Stimulated activated naive B cell treated with anti-CD40 and anti-IgM and Interleukin-4, amounts not matched to agents 10 μg/mL and 1 μg/mL and 100 μg/mL, for 72 hours (primary cell): ENCODE measurements around the gene TRAPPC14.
"Not testable (repeated sequence)": the region's sequence is repeated elsewhere in the genome, so short reads cannot be mapped to it uniquely, and the experiment has no call there.

ENCODE experiments used
- ATAC-seq, 2 donors: fragments of 150-1000 bp; cut with Tn5 transposase; replicated peaks; 2 replicates each; pipeline ENCODE4 v1.10.0; 2021; ENCODE audit warnings: moderate library complexity in 1 of 2
- DNase-seq: peaks from one replicate; pipeline ENCODE4 v3.0.0; 2021
- H3K27ac Mint-ChIP-seq: one replicate; pipeline ENCODE4 v1.8.0; 2022; ENCODE audit warnings: mild to moderate bottlenecking, mixed read lengths
- H3K27me3 Mint-ChIP-seq, 2 donors: one replicate each; pipeline ENCODE4 v1.8.0; 2022; ENCODE audit warnings: mixed read lengths in 2 of 2
- H3K36me3 Mint-ChIP-seq, 2 donors: one replicate each; pipeline ENCODE4 v1.8.0; 2022; ENCODE audit warnings: mixed read lengths in 2 of 2, mild to moderate bottlenecking in 1 of 2
- H3K4me1 Mint-ChIP-seq, 2 donors: one replicate each; pipeline ENCODE4 v1.8.0; 2022; ENCODE audit warnings: mixed read lengths in 2 of 2, mild to moderate bottlenecking in 1 of 2
- H3K4me3 Mint-ChIP-seq, 2 donors: one replicate each; pipeline ENCODE4 v1.8.0; 2022; ENCODE audit warnings: mild to moderate bottlenecking in 2 of 2, mixed read lengths in 2 of 2, moderate library complexity in 1 of 2
- H3K9me3 Mint-ChIP-seq, 2 donors: one replicate each; pipeline ENCODE4 v1.8.0; 2022; ENCODE audit warnings: mixed read lengths in 2 of 2, mild to moderate bottlenecking in 1 of 2

TRAPPC14 gene

DNA sequence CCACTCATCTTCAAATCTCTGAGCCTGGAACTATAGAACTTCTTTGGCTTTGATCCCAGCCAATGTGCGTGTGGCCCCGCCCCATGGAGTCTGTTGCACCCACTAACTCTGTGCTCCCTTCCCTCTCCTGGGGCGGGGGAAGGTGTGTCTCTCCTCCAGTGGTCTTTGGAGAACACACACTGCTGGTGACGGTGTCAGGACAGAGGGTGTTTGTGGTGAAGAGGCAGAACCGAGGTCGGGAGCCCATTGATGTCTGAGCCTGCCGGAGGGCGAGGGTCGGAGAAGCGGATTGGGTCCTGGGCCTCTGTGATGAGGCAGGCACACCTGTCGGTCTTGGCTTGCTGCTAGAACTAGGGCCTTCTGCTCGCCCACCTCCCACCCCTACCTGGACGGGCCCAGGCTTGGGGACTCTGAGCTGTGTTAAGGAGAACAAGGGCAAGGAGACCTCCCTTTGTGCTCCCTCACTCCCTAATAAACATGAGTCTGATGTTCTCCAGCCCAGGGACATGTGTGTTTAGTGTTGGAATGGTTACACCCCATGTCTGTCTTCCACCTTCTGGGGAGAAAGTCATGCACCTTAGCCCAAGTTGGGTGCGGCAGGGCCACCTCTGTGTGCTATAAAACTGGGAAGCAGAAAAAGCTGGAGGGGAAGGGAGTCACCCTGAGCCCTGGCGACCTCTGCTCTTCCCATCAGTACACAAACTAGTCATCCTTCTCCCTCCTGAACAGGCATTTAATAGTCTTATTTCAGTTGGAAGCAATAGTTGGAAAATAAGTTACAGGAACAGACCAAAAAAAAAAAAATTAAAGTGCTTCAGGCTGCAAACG, 4.6 kb downstream of the TRAPPC14 start:
- H3K4me1 Mint-ChIP-seq = peaks cover 38 to 74% of the 10 kb centered on the region in 2 donors
- ATAC-seq (no peak), DNase-seq (no peak)
- H3K36me3 Mint-ChIP-seq = peaks cover 18 to 45% of the 10 kb centered on the region in 2 donors
- H3K4me3 Mint-ChIP-seq = no peak overlapping the region
- H3K27ac Mint-ChIP-seq = peak overlapping the region; percentile 67
- no peaks in the 10 kb centered on the region for H3K27me3 Mint-ChIP-seq
- H3K9me3 Mint-ChIP-seq = no peaks in the 10 kb centered on the region

- Mint-ChIP-seq H3K36me3 (peaks cover 21 to 49% of the 10 kb centered on the region in 2 donors), H3K9me3 (no peaks in the 10 kb centered on the region), H3K27ac (peak overlapping the region; percentile 57), H3K27me3 (no peaks in the 10 kb centered on the region), H3K4me1 (peaks cover 45 to 69% of the 10 kb centered on the region in 2 donors), H3K4me3 (no peak overlapping the region)
- ATAC-seq (no peak), DNase-seq (no peak)
These were observed 5.4 kb downstream of the TRAPPC14 start for GRCh38 chr7:100152937-100153666.

GRCh38 chr7:100152404-100152803, 6.1 kb downstream of the TRAPPC14 start:
- no peak for DNase-seq
- Mint-ChIP-seq H3K4me3 (peak overlapping the region in 1 of 2 donors; percentile 1), H3K9me3 (no peaks in the 10 kb centered on the region), H3K4me1 (peaks cover 42 to 64% of the 10 kb centered on the region in 2 donors), H3K36me3 (peaks cover 21 to 46% of the 10 kb centered on the region in 2 donors), H3K27me3 (no peaks in the 10 kb centered on the region), H3K27ac (peak overlapping the region; percentile 11)
- no peak for ATAC-seq

- Mint-ChIP-seq H3K4me3 (peak within 1 kb of the TSS; percentile 92 to 100), H3K4me1 (peaks cover 27 to 30% of the 10 kb centered on the region in 2 donors), H3K27ac (peak within 1 kb of the TSS; percentile 99), H3K36me3 (peaks cover 15 to 25% of the 10 kb centered on the region in 2 donors), H3K27me3 (no peaks in the 10 kb centered on the region), H3K9me3 (no peaks in the 10 kb centered on the region)
- DNase-seq (peak; percentile 99), ATAC-seq (peak; percentile 97 to 98)
These were observed 9.8 kb downstream of the TRAPPC14 start, which contains the start of gene LAMTOR4 for GRCh38 chr7:100148559-100149328. Gene LAMTOR4 (plus strand): TSS chr7:100148918. CDS start chr7:100148973, 55 bp downstream.

DNA sequence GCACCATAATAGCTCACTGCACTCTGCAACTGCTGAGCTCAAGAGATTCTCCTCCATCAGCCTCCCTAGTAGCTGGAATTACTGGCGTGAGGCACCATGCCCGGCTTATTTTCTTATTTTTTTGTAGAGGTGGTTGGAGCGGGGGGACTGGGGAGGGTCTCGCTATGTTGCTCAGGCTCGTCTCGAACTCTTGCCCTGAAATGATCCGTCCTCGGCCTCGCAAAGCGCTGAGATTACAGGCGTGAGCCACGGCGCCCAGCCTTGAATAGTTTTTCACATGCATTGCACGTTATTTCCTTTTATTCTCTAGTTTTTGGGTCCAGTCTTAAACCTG, 10.3 kb downstream of the TRAPPC14 start:
- DNase-seq (no peak), ATAC-seq (peak; percentile 17 to 24)
- H3K27ac Mint-ChIP-seq = peak overlapping the region; percentile 99
- peaks cover 15 to 21% of the 10 kb centered on the region in 2 donors for H3K36me3 Mint-ChIP-seq
- H3K27me3 Mint-ChIP-seq = no peaks in the 10 kb centered on the region
- peak overlapping the region; percentile 92 to 100 for H3K4me3 Mint-ChIP-seq
- H3K4me1 Mint-ChIP-seq = peaks cover 24 to 25% of the 10 kb centered on the region in 2 donors
- H3K9me3 Mint-ChIP-seq = no peaks in the 10 kb centered on the region

DNA sequence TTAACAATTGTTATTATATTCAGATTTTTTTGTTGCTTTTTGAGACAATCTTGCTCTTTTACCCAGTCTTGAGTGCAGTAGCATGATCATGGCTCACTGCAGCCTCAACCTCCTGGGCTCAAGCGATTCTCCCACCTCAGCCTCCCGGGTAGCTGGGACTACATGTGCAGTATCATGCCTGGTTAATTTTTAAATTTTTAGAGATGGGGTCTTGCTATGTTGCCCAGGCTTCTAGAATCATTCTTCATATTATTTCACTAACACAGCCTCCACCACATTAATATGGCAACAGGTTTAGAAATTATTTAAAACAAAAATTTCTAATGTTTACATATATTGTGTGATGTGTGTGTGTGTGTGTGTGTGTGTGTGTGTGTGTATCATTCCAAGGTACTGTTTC, 11.2 kb downstream of the TRAPPC14 start:
- Mint-ChIP-seq H3K4me3 (no peak overlapping the region), H3K9me3 (no peaks in the 10 kb centered on the region), H3K27ac (no peak overlapping the region), H3K36me3 (peaks cover 11 to 14% of the 10 kb centered on the region in 2 donors), H3K27me3 (no peaks in the 10 kb centered on the region), H3K4me1 (peaks cover 18 to 20% of the 10 kb centered on the region in 2 donors)
- no peak for ATAC-seq
- no peak for DNase-seq

DNA sequence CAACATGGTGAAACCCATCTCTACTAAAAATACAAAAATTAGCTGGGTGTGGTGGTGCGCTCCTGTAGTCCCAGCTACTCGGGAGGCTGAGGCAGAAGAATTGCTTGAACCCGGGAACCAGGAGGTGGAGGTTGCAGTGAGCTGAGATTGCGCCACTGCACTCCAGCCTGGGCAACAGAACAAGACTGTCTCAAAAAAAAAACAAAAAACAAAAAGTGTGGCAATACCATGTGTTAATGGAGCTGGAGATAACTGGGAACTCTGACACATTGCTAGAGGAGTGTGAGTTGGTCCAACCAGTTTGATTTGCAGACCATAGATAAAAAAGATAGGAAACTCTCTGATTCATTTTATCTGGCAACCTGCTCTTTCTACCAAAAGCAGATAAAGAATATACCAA, 12.2 kb downstream of the TRAPPC14 start:
- H3K9me3 Mint-ChIP-seq, H3K27me3 Mint-ChIP-seq, ATAC-seq, DNase-seq, H3K27ac Mint-ChIP-seq, H3K4me3 Mint-ChIP-seq: not testable (repeated sequence)
- H3K4me1 Mint-ChIP-seq = peaks cover 14 to 20% of the 10 kb centered on the region in 2 donors
- peaks cover 7 to 12% of the 10 kb centered on the region in 2 donors for H3K36me3 Mint-ChIP-seq

- DNase-seq (no peak), ATAC-seq (no peak)
- H3K36me3 Mint-ChIP-seq = no peaks in the 10 kb centered on the region
- H3K27me3 Mint-ChIP-seq = no peaks in the 10 kb centered on the region
- H3K9me3 Mint-ChIP-seq = no peaks in the 10 kb centered on the region
- H3K4me1 Mint-ChIP-seq = peaks cover 14 to 19% of the 10 kb centered on the region in 2 donors
- no peak overlapping the region for H3K27ac Mint-ChIP-seq
- H3K4me3 Mint-ChIP-seq = no peak overlapping the region
These were observed 16.1 kb downstream of the TRAPPC14 start for GRCh38 chr7:100142461-100142860.

DNA sequence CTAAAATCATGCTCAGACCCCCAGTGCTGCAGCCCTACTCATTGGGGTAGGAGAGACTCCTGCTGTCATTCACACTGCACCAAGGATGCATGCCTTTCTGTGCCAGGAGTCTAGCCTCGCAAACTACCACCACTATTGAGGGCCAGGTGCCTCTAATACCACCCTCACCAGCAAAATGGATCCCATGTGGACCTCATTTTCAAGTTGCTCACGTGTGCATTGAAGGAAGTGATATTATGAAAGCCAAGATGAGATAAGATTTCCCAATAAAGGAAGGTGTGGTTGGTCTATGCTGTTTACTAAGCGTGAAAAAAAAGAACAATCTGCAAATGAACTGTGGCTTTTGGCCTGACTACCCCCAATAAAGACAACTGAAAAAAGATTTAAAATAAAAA, 17.0 kb downstream of the TRAPPC14 start:
- no peak overlapping the region for H3K27ac Mint-ChIP-seq
- H3K36me3 Mint-ChIP-seq = no peaks in the 10 kb centered on the region
- no peak overlapping the region for H3K4me3 Mint-ChIP-seq
- peaks cover 14 to 20% of the 10 kb centered on the region in 2 donors for H3K4me1 Mint-ChIP-seq
- no peak for DNase-seq
- no peaks in the 10 kb centered on the region for H3K9me3 Mint-ChIP-seq
- ATAC-seq = peak in 1 of 2 donors; percentile 29
- no peaks in the 10 kb centered on the region for H3K27me3 Mint-ChIP-seq

DNA sequence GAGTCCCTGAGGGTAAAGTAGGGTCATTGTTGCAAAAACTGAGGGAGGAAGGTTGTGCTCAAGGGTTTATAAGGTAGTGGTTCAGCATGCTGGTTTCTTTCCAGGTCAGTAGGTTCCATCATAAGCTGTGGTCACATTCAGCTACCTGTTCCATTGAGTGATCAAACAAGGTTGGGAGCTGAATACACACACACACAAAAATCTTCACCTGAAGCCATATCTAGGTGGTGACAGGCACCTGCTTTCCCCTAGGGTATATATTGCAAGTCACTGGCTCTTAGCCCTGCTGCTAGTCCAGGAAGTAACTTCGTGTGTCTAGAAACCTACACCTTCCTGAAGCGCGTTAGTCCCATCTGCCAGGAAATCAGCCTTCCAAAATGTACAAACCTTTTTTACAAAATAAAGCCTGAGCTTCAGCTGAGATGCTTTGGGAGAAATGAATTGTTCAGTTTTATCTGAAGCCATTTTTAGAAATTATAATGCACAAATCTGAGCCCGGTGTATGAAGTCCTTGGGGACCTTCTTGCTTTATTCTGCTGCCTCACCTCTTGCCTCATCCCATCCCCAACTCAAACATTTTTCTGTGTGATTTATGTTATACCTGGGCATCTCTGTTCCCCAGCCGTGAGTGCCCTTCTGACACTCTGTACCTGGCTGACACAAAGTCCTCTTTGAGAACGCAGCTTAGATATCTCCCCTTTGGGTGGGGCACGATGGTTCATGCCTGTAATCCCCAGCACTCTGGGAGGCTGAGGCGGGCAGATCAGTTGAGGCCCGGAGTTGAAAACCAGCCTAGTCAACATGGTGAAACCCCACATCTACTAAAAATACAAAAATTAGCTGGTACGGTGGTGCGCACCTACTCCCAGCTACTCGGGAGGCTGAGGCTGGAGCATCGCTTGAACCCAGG, 20.4 kb downstream of the TRAPPC14 start:
- DNase-seq = no peak
- ATAC-seq = peak; percentile 72 to 78
- Mint-ChIP-seq H3K9me3 (no peaks in the 10 kb centered on the region), H3K36me3 (no peaks in the 10 kb centered on the region), H3K4me3 (peak overlapping the region in 1 of 2 donors; percentile 5), H3K27me3 (no peaks in the 10 kb centered on the region), H3K27ac (peak overlapping the region; percentile 44), H3K4me1 (peaks cover 14 to 20% of the 10 kb centered on the region in 2 donors)

DNA sequence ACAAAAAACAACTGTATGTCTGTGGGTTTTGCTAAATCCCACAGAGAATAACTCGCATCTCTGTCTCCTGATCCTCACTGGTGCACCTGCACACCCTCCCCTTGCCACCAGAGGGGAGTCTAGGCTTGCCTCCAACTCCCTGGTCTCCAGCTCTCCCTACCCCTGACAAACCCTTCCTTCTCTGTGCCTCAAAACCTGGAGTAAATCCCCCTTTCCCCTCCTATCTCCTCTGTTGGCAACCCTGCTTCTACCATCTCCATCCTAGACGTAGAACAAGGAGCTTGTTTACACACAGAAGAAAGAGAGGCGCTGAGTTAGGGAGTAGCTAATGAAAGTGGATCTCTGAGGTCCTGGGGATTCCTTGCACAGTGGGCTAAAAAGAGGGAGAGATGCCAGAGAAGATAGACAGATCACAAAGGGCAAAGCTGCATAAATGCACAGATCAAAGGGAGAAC, 25.8 kb downstream of the TRAPPC14 start:
- peak overlapping the region; percentile 81 for H3K27ac Mint-ChIP-seq
- H3K4me3 Mint-ChIP-seq = no peak overlapping the region
- peaks cover 15 to 32% of the 10 kb centered on the region in 2 donors for H3K4me1 Mint-ChIP-seq
- H3K36me3 Mint-ChIP-seq = no peaks in the 10 kb centered on the region
- peak; percentile 74 to 77 for ATAC-seq
- peak; percentile 52 for DNase-seq
- H3K9me3 Mint-ChIP-seq = no peaks in the 10 kb centered on the region
- no peaks in the 10 kb centered on the region for H3K27me3 Mint-ChIP-seq

DNA sequence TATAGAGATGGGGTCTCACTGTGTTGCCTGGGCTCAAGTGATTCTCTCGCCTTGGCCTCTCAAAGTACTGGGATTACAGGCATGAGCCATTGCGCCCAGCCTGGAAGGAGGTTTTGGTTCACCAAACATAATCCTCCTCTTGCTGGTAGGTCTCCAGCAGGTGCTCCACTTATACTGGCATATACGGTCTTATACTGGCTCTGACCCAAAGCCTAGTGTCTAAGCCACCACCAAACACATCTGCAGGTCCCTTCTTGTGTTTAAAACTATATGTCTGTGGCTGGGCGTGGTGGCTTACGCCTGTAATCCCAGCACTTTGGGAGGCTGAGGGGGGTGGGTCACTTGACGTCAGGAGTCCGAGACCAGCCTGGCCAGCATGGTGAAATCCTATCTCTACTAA, 26.4 kb downstream of the TRAPPC14 start:
- no peaks in the 10 kb centered on the region for H3K36me3 Mint-ChIP-seq
- DNase-seq (no peak), ATAC-seq (no peak)
- H3K4me3 Mint-ChIP-seq = no peak overlapping the region
- peaks cover 13 to 29% of the 10 kb centered on the region in 2 donors for H3K4me1 Mint-ChIP-seq
- H3K27ac Mint-ChIP-seq = peak overlapping the region; percentile 81
- no peaks in the 10 kb centered on the region for H3K27me3 Mint-ChIP-seq
- no peaks in the 10 kb centered on the region for H3K9me3 Mint-ChIP-seq
